Hepatocyte (in vitro differentiated cells): ENCODE measurements around the gene FOCAD.

Experiments used
- CTCF ChIP-seq: fragments of 200-600 bp; sonication (generic); IDR thresholded peaks from 2 replicates; pipeline ENCODE4 v1.5.1; 2016; ENCODE audit warnings: antibody characterized with exemption, mild to moderate bottlenecking; ENCODE audit not compliant: poor library complexity
- EZH2 ChIP-seq: fragments of 200-600 bp; sonication (generic); IDR thresholded peaks from 2 replicates; pipeline ENCODE4 v1.6.1; 2016; ENCODE audit warnings: antibody characterized with exemption, mild to moderate bottlenecking, borderline replicate concordance

- TF ChIP-seq CTCF (no peak), EZH2 (no peak)
These were observed 344.4 kb downstream of the FOCAD start for GRCh38 chr9:21028466-21028865.
